Mucosa of descending colon (tissue), 3 donors: ENCODE data around the gene TMPRSS3. TPM values are rescaled to one million over a fixed set of nuclear protein-coding genes. Genes with fewer than 3 reads are reported as not detected.
"Not testable (repeated sequence)": the region's sequence is repeated elsewhere in the genome, so short reads cannot be mapped to it uniquely, and the experiment has no call there.

Experiments
- ATAC-seq: fragments of 200-7000 bp; cut with Tn5 transposase; one replicate; pipeline ENCODE4 v1.9.1; 2020; ENCODE audit warnings: mild to moderate bottlenecking, moderate library complexity
- DNase-seq, 3 donors: peaks; one replicate each; pipeline ENCODE4 v3.0.0-alpha.2; 2020
- H3K36me3 ChIP-seq: fragments of 200-600 bp; one replicate; pipeline ENCODE4 v1.8.0; 2021; ENCODE audit warnings: low read depth, mild to moderate bottlenecking
- H3K4me1 ChIP-seq: fragments of 200-600 bp; one replicate; pipeline ENCODE4 v1.8.0; 2021; ENCODE audit warnings: low read depth, mild to moderate bottlenecking
- H3K4me3 ChIP-seq: fragments of 200-600 bp; one replicate; pipeline ENCODE4 v1.8.0; 2021; ENCODE audit warnings: mild to moderate bottlenecking
- H3K9me3 ChIP-seq: fragments of 200-600 bp; one replicate; pipeline ENCODE4 v1.8.0; 2021; ENCODE audit warnings: mild to moderate bottlenecking
- CTCF ChIP-seq: fragments of 200-600 bp; IDR thresholded peaks from one replicate; pipeline ENCODE4 v1.8.0; 2022; ENCODE audit warnings: antibody characterized with exemption, mild to moderate bottlenecking
- intact Hi-C, 2 donors: fragments of 100-400 bp; cut with DNase I in 1 of 2; cut with micrococcal nuclease in 1 of 2; formaldehyde crosslinking; loops; one replicate each; pipeline versions ENCODE4 v1.11.0 to v1.11.1; 2022; cut with DNase I, micrococcal nuclease
- total RNA-seq, 3 donors: library from RNA; stranded (reverse); fragmentation: NEBNext Ultra II Directional in 2 of 3; extraction: Animal tissue kit (Norgen Biotek cat#: 25700) in 2 of 3; gene quantifications; one replicate each; pipeline versions ENCODE4 v1.2.1 to v1.2.4, GENCODE V29; 2021 to 2023
- donor health status: DM: no; HTN: no; CAD: no; lungs with moderate emphysema.
- donor health status: DM: no; HTN: no; CAD: no.
- donor health status: DM: no; HTN: yes; CAD: no.

TMPRSS3 gene
- total RNA-seq, 3 donors from 2014 or later: 0.35 to 0.72 (median 0.69) TPM

DNA sequence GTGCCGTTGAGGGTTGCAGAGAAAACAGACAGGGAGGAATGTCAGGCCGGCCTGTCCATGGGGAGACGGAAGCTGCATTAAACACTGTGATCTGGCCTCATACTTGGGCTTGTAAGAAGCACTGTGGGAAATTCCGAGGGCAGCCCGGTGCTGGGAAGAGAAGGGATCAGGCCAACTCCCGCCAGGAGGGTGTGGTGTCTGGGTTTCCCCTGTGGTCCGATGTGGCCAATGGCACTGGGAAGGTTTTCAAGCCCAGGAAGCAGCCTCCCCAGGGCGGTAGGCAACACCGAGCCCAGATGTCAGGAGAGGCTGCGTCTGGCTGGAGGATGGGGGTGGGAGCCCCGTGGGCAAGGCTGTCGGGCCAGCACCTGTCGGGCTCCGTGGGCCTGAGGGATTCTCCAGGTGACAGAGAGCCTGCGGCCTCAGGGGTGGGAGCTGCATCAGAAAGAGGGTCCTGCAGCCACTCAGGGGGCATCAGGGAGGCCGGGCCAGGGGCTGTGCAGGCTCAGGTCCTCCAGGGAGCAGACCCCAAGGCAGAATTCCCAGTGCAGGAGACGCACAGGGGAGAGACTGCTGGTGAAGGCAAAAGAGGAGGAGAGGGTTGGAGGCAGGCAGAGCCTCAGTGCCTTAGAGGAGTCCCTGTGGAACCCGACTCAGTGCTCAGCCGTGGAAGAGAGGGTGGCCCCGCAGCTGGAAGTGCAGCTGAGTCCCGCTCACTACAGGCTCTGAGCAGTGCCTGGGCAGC lies 16.2 kb upstream of the TMPRSS3 start:
- no peak overlapping the region for H3K4me3 ChIP-seq
- DNase-seq (no peak), ATAC-seq (no peak)
- no peaks in the 10 kb centered on the region for H3K4me1 ChIP-seq
- no peaks in the 10 kb centered on the region for H3K36me3 ChIP-seq
- TF ChIP-seq CTCF: no peak
- no peaks in the 10 kb centered on the region for H3K9me3 ChIP-seq
- intact Hi-C loops: no loop called here

DNA sequence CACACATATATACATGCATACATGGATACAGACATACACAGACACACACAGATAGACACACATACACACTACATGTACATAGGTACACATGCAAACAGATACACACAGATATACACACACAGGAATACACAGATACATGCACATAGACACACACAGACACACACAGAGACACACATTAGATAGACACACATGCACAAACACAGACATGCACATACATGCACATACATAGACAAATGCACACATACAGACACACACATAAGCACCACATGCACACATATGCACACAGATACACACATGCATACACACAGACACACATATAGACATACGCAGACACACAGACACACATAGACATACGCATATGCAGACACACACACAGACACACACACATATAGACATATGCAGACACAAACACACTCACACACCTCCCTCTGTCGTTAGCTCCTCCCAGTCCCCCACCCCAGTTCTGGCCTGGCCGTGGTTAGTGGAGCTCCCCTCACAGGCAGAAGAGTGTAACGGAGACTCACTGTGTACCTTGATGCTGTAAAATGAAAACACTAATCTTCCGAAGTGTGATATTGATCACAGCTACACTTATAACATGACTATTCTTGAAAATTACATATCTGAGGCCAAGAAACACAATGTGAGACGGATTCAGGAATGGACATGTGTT lies 15.5 kb upstream of the TMPRSS3 start:
- TF ChIP-seq CTCF: no peak
- ATAC-seq (no peak), DNase-seq (no peak)
- Histone ChIP-seq H3K4me3 (no peak overlapping the region), H3K4me1 (no peaks in the 10 kb centered on the region), H3K9me3 (no peaks in the 10 kb centered on the region), H3K36me3 (no peaks in the 10 kb centered on the region)
- intact Hi-C loops: no loop called here

DNA sequence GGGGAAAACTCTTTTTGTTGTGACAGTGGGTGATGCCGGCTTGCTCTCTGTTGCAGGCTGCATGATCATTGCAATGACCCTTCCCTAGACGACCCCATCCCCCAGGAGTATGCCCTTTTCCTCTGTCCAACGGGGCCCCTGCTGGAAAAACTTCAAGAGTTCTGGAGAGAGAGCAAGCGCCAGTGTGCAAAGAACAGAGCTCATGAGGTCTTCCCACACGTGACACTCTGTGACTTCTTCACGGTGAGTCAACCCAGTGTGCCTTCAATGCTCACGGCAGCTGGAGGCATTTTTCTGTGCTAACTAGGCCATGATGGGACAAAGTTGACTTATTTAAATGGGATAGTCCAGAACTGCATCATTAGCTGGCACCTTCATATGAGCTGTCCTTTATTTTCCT lies 13.5 kb upstream of the TMPRSS3 start:
- intact Hi-C loops: no loop called here
- ATAC-seq (no peak), DNase-seq (no peak)
- no peaks in the 10 kb centered on the region for H3K4me1 ChIP-seq
- no peak overlapping the region for H3K4me3 ChIP-seq
- no peak for TF ChIP-seq CTCF
- no peaks in the 10 kb centered on the region for H3K9me3 ChIP-seq
- H3K36me3 ChIP-seq: no peaks in the 10 kb centered on the region

GRCh38 chr21:42408718-42409117 lies 12.9 kb upstream of the TMPRSS3 start:
- ATAC-seq, intact Hi-C loops, H3K36me3 ChIP-seq, H3K4me3 ChIP-seq, H3K9me3 ChIP-seq, DNase-seq, H3K4me1 ChIP-seq: not testable (repeated sequence)

GRCh38 chr21:42407476-42407875 lies 11.6 kb upstream of the TMPRSS3 start:
- Histone ChIP-seq H3K4me1 (no peaks in the 10 kb centered on the region), H3K9me3 (no peaks in the 10 kb centered on the region), H3K4me3 (no peak overlapping the region), H3K36me3 (no peaks in the 10 kb centered on the region)
- ATAC-seq: no peak
- no peak for DNase-seq
- intact Hi-C loops: no loop called here
- TF ChIP-seq CTCF: no peak

DNA sequence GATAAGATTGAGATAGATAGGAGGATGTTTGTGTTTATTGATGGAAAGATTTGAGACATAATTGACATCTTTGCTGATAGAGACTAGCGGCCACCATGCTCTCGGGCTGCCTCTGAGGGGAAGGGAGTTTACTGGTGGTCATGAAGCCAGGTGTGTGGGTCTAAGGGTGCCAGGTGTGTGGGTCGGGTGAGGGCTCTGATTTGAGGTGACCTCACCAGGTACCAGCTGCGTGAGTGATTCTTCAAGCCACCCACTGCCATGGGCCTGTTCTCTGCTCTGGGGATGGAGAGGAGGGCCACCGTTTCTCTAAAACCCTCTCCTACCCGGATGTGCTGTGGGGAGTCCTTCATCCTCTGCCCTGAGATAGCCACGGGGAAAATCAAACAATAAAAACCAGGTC lies 11.0 kb upstream of the TMPRSS3 start:
- no peak for ATAC-seq
- intact Hi-C loops: no loop called here
- DNase-seq: no peak
- no peaks in the 10 kb centered on the region for H3K4me1 ChIP-seq
- no peaks in the 10 kb centered on the region for H3K36me3 ChIP-seq
- no peak overlapping the region for H3K4me3 ChIP-seq
- TF ChIP-seq CTCF: no peak
- H3K9me3 ChIP-seq: no peaks in the 10 kb centered on the region
